SK-N-MC (cell line): ENCODE measurements around the gene NR1H4.

Source experiments
- DNase-seq: peaks from one replicate; pipeline ENCODE4 v3.0.0-alpha.2; 2011; ENCODE audit warnings: low read depth, low spot score
- H3K27ac ChIP-seq: fragments of 200-600 bp; sonication (generic); 2 replicates; pipeline ENCODE4 v1.5.1; 2016; ENCODE audit warnings: mixed run types
- H3K36me3 ChIP-seq: fragments of 200-600 bp; sonication (generic); 2 replicates; pipeline ENCODE4 v1.6.1; 2017; ENCODE audit warnings: antibody characterized with exemption, low read length, mixed read lengths; ENCODE audit not compliant: insufficient read depth
- H3K4me3 ChIP-seq: fragments of 200-600 bp; sonication (generic); 2 replicates; pipeline ENCODE4 v1.5.1; 2016
- H3K9ac ChIP-seq: fragments of 200-600 bp; sonication (generic); 2 replicates; pipeline ENCODE4 v1.8.0; 2017; ENCODE audit warnings: mixed run types, mixed read lengths; ENCODE audit not compliant: insufficient read length
- H3K9me3 ChIP-seq: fragments of 200-600 bp; sonication (generic); 2 replicates; pipeline ENCODE4 v1.6.1; 2017; ENCODE audit warnings: low read depth, mild to moderate bottlenecking, antibody characterized with exemption, low read length, moderate library complexity, mixed read lengths
- EZH2 ChIP-seq: fragments of 200-600 bp; sonication (generic); IDR thresholded peaks from one replicate; pipeline ENCODE4 v1.6.1; 2017; ENCODE audit warnings: antibody characterized with exemption
- FOXP2 ChIP-seq: optimal IDR thresholded peaks from 2 replicates; pipeline ENCODE3; 2011; ENCODE audit warnings: mild to moderate bottlenecking, moderate library complexity; ENCODE audit not compliant: insufficient read depth; ENCODE audit errors: extremely low read length, control extremely low read depth
- POLR2AphosphoS5 ChIP-seq: IDR thresholded peaks from 2 replicates; pipeline ENCODE4 v1.6.1; 2012; ENCODE audit warnings: mild to moderate bottlenecking, low read depth, low read length, borderline replicate concordance

NR1H4 gene

DNA sequence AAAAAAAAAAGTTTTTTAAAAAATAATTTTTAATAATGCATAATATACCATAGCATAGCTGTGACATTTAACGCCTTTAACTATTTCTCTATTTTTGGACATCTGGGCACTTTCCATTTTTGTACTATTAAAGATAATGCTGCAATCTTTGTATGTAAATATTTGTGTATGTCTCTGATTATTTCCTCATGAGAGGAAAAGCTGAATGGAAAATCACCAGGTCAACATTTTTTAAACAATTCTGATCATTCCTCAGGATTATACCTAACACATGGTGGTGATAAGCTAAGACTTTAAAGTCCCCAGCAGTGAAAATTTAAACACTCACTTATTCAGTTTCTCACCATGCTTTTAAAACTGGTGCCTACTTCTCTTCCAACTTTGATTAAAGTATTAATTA lies 31.3 kb upstream of the NR1H4 start:
- no peak for DNase-seq
- TF ChIP-seq POLR2AphosphoS5 (no peak), FOXP2 (no peak), EZH2 (no peak)
- no peak overlapping the region for H3K4me3 ChIP-seq

DNA sequence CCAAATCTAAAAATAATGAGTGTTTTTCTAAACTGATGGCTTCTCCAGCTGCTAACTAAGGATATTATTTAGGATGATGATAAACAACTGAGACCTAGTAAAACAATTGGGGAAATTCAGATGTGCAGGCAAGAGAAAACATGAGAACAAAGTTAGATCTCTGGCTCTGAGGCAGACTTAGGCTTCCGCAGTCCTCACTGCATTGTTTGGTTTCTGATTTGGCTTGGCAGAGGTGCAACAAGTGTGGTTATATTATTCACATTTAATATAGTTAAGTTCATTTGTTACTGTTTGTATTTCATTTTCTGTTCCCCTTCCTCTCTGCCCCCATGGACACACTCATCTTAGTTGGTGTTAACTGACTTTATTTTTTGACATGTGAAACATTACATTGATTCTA lies 30.2 kb upstream of the NR1H4 start:
- no peak for TF ChIP-seq POLR2AphosphoS5
- TF ChIP-seq FOXP2: no peak
- no peaks in the 10 kb centered on the region for H3K36me3 ChIP-seq
- H3K9me3 ChIP-seq: no peaks in the 10 kb centered on the region
- no peak overlapping the region for H3K27ac ChIP-seq
- no peak for DNase-seq
- no peak overlapping the region for H3K4me3 ChIP-seq
- H3K9ac ChIP-seq: no peak overlapping the region

More for the DNA sequence above, 31.3 kb upstream of the NR1H4 start:
- no peak overlapping the region for H3K9ac ChIP-seq
- no peaks in the 10 kb centered on the region for H3K9me3 ChIP-seq
- H3K27ac ChIP-seq: no peak overlapping the region
- no peaks in the 10 kb centered on the region for H3K36me3 ChIP-seq

DNA sequence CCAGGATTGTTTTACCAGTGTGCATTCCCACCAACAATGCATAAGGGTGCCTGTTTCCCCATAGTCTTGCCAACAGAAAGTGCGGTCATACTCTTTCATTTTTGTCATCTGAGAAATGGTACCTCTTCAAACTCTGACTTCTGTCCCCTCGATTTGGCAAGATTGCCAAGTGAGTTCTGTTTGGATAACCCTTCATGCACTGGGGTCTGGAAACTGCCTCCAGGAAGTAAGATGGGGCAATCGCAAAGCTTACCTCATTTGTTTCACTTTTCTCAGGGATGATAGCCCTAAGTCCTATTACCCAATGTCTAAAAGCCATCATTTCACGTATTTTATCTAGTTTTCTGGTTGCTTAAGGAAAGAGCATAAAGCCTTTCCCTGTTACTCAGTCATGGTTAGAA lies 28.6 kb upstream of the NR1H4 start:
- no peak for TF ChIP-seq EZH2
- TF ChIP-seq POLR2AphosphoS5: no peak
- TF ChIP-seq FOXP2: no peak
- Histone ChIP-seq H3K9ac (no peak overlapping the region), H3K9me3 (no peaks in the 10 kb centered on the region), H3K27ac (no peak overlapping the region), H3K4me3 (no peak overlapping the region), H3K36me3 (no peaks in the 10 kb centered on the region)
- DNase-seq: no peak

DNA sequence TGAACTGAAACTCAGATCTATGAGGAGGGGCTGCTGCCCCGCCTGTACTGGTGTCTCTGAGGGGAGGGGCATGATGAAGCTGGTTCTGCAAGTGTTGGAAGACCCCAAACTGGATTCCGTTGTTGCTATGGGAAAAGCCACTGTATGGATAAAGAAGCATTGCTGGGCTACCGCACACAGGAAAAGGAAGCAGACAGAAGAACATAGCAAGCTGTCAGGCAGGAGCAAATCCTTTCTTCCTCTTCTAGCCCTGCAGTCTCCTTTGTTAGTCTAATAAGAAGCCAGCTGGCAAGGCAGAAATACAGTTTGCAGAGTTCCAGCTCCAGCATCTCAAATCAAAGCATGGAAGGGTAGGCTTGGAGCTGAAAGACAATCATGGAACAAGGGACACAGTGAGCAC lies 26.3 kb upstream of the NR1H4 start:
- no peak overlapping the region for H3K4me3 ChIP-seq
- TF ChIP-seq FOXP2: no peak
- TF ChIP-seq EZH2: no peak
- no peak for TF ChIP-seq POLR2AphosphoS5
- no peak overlapping the region for H3K9ac ChIP-seq
- no peak for DNase-seq
- no peaks in the 10 kb centered on the region for H3K36me3 ChIP-seq
- H3K9me3 ChIP-seq: no peaks in the 10 kb centered on the region
- no peak overlapping the region for H3K27ac ChIP-seq

DNA sequence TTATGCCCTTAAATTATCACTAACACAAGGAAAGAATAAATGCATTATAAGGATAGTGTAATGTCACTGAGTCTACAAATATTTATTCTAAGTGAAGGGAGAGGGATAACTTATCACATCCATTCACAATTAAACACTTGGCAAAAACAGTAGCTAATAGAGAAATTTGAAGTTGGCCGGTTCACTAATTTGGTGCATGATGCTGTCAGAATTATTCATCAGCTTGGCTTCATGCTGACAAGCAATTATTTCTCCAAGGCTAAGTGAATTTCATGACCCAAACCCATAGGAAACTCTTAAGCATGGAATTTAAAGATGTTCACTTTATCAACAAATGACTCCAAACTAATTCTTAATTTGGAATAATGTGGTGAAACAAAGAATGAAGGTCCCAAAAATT lies 25.0 kb upstream of the NR1H4 start:
- TF ChIP-seq EZH2: no peak
- no peak for TF ChIP-seq POLR2AphosphoS5
- TF ChIP-seq FOXP2: no peak
- no peaks in the 10 kb centered on the region for H3K36me3 ChIP-seq
- H3K9me3 ChIP-seq: no peaks in the 10 kb centered on the region
- H3K9ac ChIP-seq: no peak overlapping the region
- H3K27ac ChIP-seq: no peak overlapping the region
- no peak for DNase-seq
- no peak overlapping the region for H3K4me3 ChIP-seq

DNA sequence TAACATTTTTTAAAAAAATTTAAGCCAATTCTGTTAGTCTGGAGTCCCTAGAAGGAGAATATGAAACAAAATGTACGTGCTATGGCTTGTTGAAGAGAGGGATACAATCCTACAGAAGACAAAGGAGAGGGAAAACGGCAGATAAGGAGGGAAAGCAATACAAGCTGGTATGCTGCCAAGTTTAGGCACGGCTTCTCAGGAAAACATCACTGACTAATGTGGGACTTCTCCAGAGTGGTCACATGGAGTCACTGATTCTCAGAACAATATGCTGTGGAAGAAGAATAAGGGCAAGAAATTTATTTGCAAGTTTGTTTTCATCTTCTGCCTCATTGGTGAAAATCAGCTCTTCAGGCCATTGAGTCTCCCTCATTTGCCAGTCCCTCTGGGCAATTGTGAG lies 22.9 kb upstream of the NR1H4 start:
- TF ChIP-seq POLR2AphosphoS5 (no peak), FOXP2 (no peak), EZH2 (no peak)
- DNase-seq: no peak

DNA sequence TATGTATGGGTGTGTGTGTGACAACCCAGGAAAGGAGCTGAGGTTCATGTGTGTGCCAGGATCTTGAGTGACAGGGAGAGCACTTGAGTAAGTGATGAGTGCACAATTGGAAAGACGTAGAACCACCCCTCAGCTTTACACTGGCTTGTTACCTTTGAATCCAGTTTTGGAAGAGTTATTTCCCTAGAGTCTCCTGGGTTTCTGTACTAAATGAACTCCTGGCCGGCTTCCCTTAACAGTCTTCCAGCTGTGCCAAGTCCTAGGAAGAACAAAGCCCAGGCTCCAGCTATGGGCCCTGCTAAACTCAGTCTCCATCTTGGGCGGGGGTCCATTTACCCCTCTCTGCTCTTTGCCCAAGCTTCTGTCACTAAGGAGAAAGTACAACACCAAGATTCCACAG lies 19.7 kb upstream of the NR1H4 start:
- TF ChIP-seq POLR2AphosphoS5: no peak
- TF ChIP-seq FOXP2: no peak
- TF ChIP-seq EZH2: no peak
- H3K4me3 ChIP-seq: no peak overlapping the region
- no peak overlapping the region for H3K27ac ChIP-seq
- H3K9ac ChIP-seq: no peak overlapping the region
- no peaks in the 10 kb centered on the region for H3K9me3 ChIP-seq
- DNase-seq: no peak
- no peaks in the 10 kb centered on the region for H3K36me3 ChIP-seq

More for the DNA sequence above, 22.9 kb upstream of the NR1H4 start:
- Histone ChIP-seq H3K27ac (no peak overlapping the region), H3K36me3 (no peaks in the 10 kb centered on the region), H3K4me3 (no peak overlapping the region), H3K9me3 (no peaks in the 10 kb centered on the region), H3K9ac (no peak overlapping the region)

DNA sequence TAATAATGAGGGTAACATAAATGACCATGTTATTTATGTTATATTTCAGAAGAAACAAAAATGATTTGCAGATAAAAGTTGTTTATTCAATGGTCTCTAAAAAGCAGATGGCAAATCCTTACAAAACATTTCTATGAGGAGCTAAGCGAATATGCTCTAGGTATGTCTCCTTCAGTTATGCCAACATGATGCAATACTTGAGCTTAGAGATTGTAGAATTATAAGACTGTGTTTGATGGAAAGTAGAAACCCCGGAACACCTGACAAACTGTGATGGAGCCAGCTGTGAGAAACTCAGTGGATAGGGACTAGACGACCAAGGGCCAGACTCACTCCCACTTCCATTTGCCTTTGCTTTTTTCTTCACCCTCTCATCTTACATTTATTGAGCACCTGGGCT lies 17.8 kb upstream of the NR1H4 start:
- Histone ChIP-seq H3K9ac (no peak overlapping the region), H3K9me3 (no peaks in the 10 kb centered on the region), H3K36me3 (no peaks in the 10 kb centered on the region), H3K4me3 (no peak overlapping the region), H3K27ac (no peak overlapping the region)
- DNase-seq: no peak
- TF ChIP-seq FOXP2 (no peak), POLR2AphosphoS5 (no peak), EZH2 (no peak)

DNA sequence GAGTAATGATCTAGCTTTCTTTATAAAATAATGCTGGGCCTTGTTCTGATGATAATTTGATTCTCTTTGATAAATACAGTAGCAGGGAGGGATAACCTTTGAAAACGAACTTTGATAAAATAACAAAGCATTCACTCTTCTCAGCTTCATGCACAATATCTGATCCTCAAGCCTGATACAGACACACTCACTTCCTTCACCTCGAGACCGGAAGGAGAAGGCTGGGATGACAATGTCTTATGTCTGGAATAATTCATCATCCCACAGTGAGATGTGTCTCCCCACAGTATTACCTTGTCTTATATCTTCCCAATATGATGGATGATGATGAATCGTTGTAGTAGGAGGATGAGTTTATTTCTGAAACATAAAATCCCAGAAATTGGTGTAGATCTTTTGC lies 15.5 kb upstream of the NR1H4 start:
- TF ChIP-seq POLR2AphosphoS5 (no peak), FOXP2 (no peak), EZH2 (no peak)
- Histone ChIP-seq H3K9ac (no peak overlapping the region), H3K9me3 (no peaks in the 10 kb centered on the region), H3K27ac (no peak overlapping the region), H3K36me3 (no peaks in the 10 kb centered on the region), H3K4me3 (no peak overlapping the region)
- no peak for DNase-seq
